K562 (cell line): ENCODE results near the gene ATAD5.
"Not testable (repeated sequence)": the region's sequence is repeated elsewhere in the genome, so short reads cannot be mapped to it uniquely, and the experiment has no call there.

Source experiments
- CHD4 ChIP-seq: fragments of 200-600 bp; sonication (generic); IDR thresholded peaks from 3 replicates; pipeline ENCODE4 v1.6.1; 2012; ENCODE audit warnings: low read depth, mild to moderate bottlenecking, mixed read lengths, low read length, inconsistent platforms; ENCODE audit not compliant: insufficient read depth, insufficient replicate concordance, poor library complexity, severe bottlenecking
- FOXM1 ChIP-seq, 2 experiments: fragments of 450-650 bp in 1 of 2; sonication (generic) in 1 of 2; formaldehyde crosslinking in 1 of 2; IDR thresholded peaks; 2 replicates each; pipeline versions ENCODE4 v1.6.1 to v1.9.0; 2017 to 2022; ENCODE audit warnings: low read depth in 2 of 2, mild to moderate bottlenecking in 2 of 2, missing genetic modification reagents in 1 of 2, moderate library complexity in 1 of 2
- GATAD2B ChIP-seq: fragments of 450-650 bp; IDR thresholded peaks from 2 replicates; pipeline ENCODE4 v1.6.1; 2017; ENCODE audit warnings: mild to moderate bottlenecking, borderline replicate concordance
- KAT2B ChIP-seq: IDR thresholded peaks from one replicate; pipeline ENCODE4 v1.6.1; 2012; ENCODE audit warnings: low read depth, mild to moderate bottlenecking, control low read depth, inconsistent platforms, low read length, moderate library complexity
- MXI1 ChIP-seq: IDR thresholded peaks from 2 replicates; pipeline ENCODE4 v1.6.1; 2011; ENCODE audit warnings: low read depth, mild to moderate bottlenecking, improper control_type of control experiment, low read length
- ZBTB1 ChIP-seq: sonication (generic); formaldehyde crosslinking; IDR thresholded peaks from 2 replicates; pipeline ENCODE4 v1.8.1; 2023; ENCODE audit warnings: missing genetic modification reagents, low read depth, mild to moderate bottlenecking, borderline replicate concordance
- ZNF140 ChIP-seq: fragments of 250-450 bp; sonication (Bioruptor Pico); IDR thresholded peaks from 2 replicates; pipeline ENCODE4 v1.8.0; 2021; ENCODE audit warnings: moderate library complexity, mild to moderate bottlenecking, inconsistent platforms
- ZSCAN29 ChIP-seq: fragments of 450-650 bp; IDR thresholded peaks from 2 replicates; pipeline ENCODE4 v1.6.1; 2017
- TF ChIP-seq, protein P1 (sequence below), 3 experiments: IDR thresholded peaks in 2 of 3; conservative IDR thresholded peaks in 1 of 3; 2 replicates each; pipeline ENCODE4 v1.5.1; 2011 to 2012; ENCODE audit warnings: low read length in 3 of 3, mild to moderate bottlenecking in 3 of 3, control low read depth in 2 of 3, improper control_type of control experiment in 1 of 3, inconsistent platforms in 1 of 3, low read depth in 1 of 3, mixed read lengths in 1 of 3, moderate library complexity in 1 of 3; ENCODE audit not compliant: insufficient read depth in 2 of 3
- TF ChIP-seq, protein P2 (sequence below), 2 experiments: fragments of 450-650 bp; formaldehyde crosslinking in 1 of 2; IDR thresholded peaks; 2 replicates each; pipeline versions ENCODE4 v1.4.0 to v1.6.1; 2014 to 2020; ENCODE audit warnings: mild to moderate bottlenecking in 2 of 2, borderline replicate concordance in 1 of 2, low read depth in 1 of 2
- TF ChIP-seq, protein P3 (sequence below), 2 experiments: fragments of 450-650 bp in 1 of 2; sonication (generic) in 1 of 2; formaldehyde crosslinking in 1 of 2; IDR thresholded peaks; 2 replicates each; pipeline versions ENCODE4 v1.7.1 to v1.9.0; 2016 to 2022; ENCODE audit warnings: inconsistent platforms in 1 of 2, mild to moderate bottlenecking in 1 of 2, missing genetic modification reagents in 1 of 2

DNA sequence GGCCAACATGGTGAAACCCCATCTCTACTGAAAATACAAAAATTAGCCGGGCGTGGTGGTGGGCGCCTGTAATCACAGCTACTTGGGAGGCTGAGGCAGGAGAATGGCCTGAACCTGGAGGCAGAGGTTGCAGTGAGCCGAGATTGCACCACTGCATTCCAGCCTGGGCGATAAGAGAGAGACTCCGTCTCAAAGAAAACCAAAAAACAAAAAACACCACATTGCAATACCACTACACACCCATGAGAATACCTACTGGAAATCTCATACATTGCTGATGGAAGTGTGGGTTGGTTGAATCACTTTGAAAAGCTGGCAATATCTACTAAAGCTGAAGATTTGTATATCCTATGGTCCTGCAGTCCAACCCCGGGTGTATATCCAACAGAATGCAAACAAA, 78.4 kb downstream of the ATAD5 start:
- TF ChIP-seq CHD4; MXI1; ZBTB1 (CRISPR knock-in tag); KAT2B; ZNF140 (CRISPR knock-in tag); FOXM1 (IDR thresholded peaks at IDR 0.05; ENCODE audit: low read depth); FOXM1 (CRISPR knock-in tag; IDR thresholded peaks at IDR 0.05; ENCODE audit: low read depth); GATAD2B; ZSCAN29: not testable (repeated sequence)
- TF ChIP-seq, protein P1, sequence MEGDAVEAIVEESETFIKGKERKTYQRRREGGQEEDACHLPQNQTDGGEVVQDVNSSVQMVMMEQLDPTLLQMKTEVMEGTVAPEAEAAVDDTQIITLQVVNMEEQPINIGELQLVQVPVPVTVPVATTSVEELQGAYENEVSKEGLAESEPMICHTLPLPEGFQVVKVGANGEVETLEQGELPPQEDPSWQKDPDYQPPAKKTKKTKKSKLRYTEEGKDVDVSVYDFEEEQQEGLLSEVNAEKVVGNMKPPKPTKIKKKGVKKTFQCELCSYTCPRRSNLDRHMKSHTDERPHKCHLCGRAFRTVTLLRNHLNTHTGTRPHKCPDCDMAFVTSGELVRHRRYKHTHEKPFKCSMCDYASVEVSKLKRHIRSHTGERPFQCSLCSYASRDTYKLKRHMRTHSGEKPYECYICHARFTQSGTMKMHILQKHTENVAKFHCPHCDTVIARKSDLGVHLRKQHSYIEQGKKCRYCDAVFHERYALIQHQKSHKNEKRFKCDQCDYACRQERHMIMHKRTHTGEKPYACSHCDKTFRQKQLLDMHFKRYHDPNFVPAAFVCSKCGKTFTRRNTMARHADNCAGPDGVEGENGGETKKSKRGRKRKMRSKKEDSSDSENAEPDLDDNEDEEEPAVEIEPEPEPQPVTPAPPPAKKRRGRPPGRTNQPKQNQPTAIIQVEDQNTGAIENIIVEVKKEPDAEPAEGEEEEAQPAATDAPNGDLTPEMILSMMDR (IDR thresholded peaks at IDR 0.05 in 2 of 3, conservative IDR thresholded peaks at IDR 0.05 in 1 of 3; ENCODE audit: insufficient read depth in 2 of 3, low read depth in 1 of 3, low read length in 3 of 3): not testable (repeated sequence)
- TF ChIP-seq, protein P2, sequence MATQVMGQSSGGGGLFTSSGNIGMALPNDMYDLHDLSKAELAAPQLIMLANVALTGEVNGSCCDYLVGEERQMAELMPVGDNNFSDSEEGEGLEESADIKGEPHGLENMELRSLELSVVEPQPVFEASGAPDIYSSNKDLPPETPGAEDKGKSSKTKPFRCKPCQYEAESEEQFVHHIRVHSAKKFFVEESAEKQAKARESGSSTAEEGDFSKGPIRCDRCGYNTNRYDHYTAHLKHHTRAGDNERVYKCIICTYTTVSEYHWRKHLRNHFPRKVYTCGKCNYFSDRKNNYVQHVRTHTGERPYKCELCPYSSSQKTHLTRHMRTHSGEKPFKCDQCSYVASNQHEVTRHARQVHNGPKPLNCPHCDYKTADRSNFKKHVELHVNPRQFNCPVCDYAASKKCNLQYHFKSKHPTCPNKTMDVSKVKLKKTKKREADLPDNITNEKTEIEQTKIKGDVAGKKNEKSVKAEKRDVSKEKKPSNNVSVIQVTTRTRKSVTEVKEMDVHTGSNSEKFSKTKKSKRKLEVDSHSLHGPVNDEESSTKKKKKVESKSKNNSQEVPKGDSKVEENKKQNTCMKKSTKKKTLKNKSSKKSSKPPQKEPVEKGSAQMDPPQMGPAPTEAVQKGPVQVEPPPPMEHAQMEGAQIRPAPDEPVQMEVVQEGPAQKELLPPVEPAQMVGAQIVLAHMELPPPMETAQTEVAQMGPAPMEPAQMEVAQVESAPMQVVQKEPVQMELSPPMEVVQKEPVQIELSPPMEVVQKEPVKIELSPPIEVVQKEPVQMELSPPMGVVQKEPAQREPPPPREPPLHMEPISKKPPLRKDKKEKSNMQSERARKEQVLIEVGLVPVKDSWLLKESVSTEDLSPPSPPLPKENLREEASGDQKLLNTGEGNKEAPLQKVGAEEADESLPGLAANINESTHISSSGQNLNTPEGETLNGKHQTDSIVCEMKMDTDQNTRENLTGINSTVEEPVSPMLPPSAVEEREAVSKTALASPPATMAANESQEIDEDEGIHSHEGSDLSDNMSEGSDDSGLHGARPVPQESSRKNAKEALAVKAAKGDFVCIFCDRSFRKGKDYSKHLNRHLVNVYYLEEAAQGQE (IDR thresholded peaks at IDR 0.05; ENCODE audit: borderline replicate concordance): not testable (repeated sequence)
- TF ChIP-seq, protein P2 (CRISPR knock-in tag; IDR thresholded peaks at IDR 0.05; ENCODE audit: low read depth): not testable (repeated sequence)
- TF ChIP-seq, protein P3, sequence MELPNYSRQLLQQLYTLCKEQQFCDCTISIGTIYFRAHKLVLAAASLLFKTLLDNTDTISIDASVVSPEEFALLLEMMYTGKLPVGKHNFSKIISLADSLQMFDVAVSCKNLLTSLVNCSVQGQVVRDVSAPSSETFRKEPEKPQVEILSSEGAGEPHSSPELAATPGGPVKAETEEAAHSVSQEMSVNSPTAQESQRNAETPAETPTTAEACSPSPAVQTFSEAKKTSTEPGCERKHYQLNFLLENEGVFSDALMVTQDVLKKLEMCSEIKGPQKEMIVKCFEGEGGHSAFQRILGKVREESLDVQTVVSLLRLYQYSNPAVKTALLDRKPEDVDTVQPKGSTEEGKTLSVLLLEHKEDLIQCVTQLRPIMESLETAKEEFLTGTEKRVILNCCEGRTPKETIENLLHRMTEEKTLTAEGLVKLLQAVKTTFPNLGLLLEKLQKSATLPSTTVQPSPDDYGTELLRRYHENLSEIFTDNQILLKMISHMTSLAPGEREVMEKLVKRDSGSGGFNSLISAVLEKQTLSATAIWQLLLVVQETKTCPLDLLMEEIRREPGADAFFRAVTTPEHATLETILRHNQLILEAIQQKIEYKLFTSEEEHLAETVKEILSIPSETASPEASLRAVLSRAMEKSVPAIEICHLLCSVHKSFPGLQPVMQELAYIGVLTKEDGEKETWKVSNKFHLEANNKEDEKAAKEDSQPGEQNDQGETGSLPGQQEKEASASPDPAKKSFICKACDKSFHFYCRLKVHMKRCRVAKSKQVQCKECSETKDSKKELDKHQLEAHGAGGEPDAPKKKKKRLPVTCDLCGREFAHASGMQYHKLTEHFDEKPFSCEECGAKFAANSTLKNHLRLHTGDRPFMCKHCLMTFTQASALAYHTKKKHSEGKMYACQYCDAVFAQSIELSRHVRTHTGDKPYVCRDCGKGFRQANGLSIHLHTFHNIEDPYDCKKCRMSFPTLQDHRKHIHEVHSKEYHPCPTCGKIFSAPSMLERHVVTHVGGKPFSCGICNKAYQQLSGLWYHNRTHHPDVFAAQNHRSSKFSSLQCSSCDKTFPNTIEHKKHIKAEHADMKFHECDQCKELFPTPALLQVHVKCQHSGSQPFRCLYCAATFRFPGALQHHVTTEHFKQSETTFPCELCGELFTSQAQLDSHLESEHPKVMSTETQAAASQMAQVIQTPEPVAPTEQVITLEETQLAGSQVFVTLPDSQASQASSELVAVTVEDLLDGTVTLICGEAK (IDR thresholded peaks at IDR 0.05): not testable (repeated sequence)
- TF ChIP-seq, protein P3 (CRISPR knock-in tag; IDR thresholded peaks at IDR 0.05): not testable (repeated sequence)
